ENCODE measurements around the gene RHCE.
"Not testable (repeated sequence)": the region's sequence is repeated elsewhere in the genome, so short reads cannot be mapped to it uniquely, and the experiment has no call there.

RHCE gene

DNA sequence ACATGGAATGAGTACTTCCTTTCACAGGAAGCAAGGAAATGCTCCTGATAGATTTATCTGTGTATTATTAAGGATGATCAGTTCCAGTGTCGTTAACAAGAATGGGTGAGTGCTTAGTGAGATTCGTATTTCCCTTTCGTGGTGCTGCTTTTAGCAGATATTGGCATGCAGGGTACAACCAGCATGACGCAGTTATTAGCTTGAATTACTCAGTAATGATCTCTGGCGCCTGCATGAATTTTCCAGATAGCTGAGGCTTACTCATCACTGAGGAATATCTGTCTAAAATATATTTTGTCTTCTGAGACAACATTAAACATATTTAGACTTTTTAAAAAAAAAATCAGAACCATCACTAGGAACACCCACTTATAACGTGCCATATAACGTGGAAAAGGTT is 48.9 kb downstream of the RHCE start:
- H3K36me3 ChIP-seq (ENCODE audit: control insufficient read depth in 2 of 2, insufficient read depth in 2 of 2, low read length in 2 of 2); H3K9ac ChIP-seq (ENCODE audit: low read depth in 1 of 2, low read length in 2 of 2); H3K27me3 ChIP-seq (ENCODE audit: control insufficient read depth in 2 of 2, insufficient read depth in 2 of 2, low read length in 2 of 2); H3K9me3 ChIP-seq (ENCODE audit: control insufficient read depth in 2 of 2, low read length in 2 of 2); H3K4me3 ChIP-seq (ENCODE audit: low read length in 2 of 2); H3K27ac ChIP-seq (ENCODE audit: low read depth in 2 of 2, low read length in 2 of 2); H3K4me1 ChIP-seq (ENCODE audit: control insufficient read depth in 2 of 2, insufficient read depth in 2 of 2, low read length in 2 of 2): not testable (repeated sequence)

DNA sequence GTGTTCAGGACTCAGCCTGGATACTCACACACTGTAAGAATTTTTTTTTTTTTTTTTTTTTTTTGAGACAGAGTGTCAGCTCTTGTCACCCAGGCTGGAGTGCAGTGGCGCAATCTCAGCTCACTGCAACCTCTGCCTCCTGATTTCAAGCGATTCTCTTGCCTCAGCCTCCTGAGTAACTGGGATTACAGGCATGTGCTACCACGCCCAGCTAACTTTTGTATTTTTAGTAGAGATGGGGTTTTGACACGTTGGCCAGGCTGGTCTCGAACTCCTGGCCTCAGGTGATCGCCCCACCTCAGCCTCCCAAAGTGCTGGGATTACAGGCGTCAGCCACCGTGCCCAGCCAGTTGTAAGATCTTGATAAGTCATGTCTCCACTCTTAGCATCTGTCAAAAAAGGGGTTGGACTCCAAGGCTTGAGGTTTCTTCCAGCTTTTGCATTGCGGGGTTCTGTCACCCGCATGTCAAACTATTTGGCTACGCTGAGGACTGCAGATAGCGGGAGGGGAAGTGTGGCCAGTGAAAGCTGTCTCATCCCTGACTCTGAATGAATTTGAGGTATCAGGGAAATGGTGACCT is 50.8 kb downstream of the RHCE start:
- not testable (repeated sequence) for H3K27ac ChIP-seq (ENCODE audit: low read depth in 2 of 2, low read length in 2 of 2); H3K9me3 ChIP-seq (ENCODE audit: control insufficient read depth in 2 of 2, low read length in 2 of 2); H3K36me3 ChIP-seq (ENCODE audit: control insufficient read depth in 2 of 2, insufficient read depth in 2 of 2, low read length in 2 of 2); H3K4me1 ChIP-seq (ENCODE audit: control insufficient read depth in 2 of 2, insufficient read depth in 2 of 2, low read length in 2 of 2); H3K27me3 ChIP-seq (ENCODE audit: control insufficient read depth in 2 of 2, insufficient read depth in 2 of 2, low read length in 2 of 2); H3K4me3 ChIP-seq (ENCODE audit: low read length in 2 of 2); H3K9ac ChIP-seq (ENCODE audit: low read depth in 1 of 2, low read length in 2 of 2)

DNA sequence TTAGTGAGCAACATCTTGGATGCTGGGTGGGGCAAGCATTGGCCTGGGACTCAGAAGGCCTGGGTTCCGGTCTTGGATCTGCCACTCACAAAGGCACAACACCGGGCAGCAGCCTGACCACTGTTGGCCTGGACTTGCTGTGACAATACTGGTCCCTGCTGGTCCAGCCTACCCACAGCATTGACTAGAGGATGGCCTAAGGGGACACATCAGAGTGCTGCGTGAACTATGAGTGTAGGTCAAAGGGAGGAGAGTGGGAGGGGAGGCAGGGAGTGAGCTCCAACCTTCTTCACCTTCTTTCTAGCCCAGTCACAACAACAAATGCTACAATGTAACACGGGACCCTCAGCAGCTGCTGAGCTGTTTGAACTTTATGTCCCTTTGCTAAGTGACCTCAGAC is 51.4 kb downstream of the RHCE start:
- H3K9ac ChIP-seq (ENCODE audit: low read depth in 1 of 2, low read length in 2 of 2): no peak overlapping the region
- no peaks in the 10 kb centered on the region for H3K36me3 ChIP-seq (ENCODE audit: control insufficient read depth in 2 of 2, insufficient read depth in 2 of 2, low read length in 2 of 2)
- no peaks in the 10 kb centered on the region for H3K27me3 ChIP-seq (ENCODE audit: control insufficient read depth in 2 of 2, insufficient read depth in 2 of 2, low read length in 2 of 2)
- no peak overlapping the region for H3K27ac ChIP-seq (ENCODE audit: low read depth in 2 of 2, low read length in 2 of 2)
- H3K4me3 ChIP-seq (ENCODE audit: low read length in 2 of 2): no peak overlapping the region
- H3K9me3 ChIP-seq (ENCODE audit: control insufficient read depth in 2 of 2, low read length in 2 of 2): no peaks in the 10 kb centered on the region
- H3K4me1 ChIP-seq (ENCODE audit: control insufficient read depth in 2 of 2, insufficient read depth in 2 of 2, low read length in 2 of 2): no peaks in the 10 kb centered on the region

DNA sequence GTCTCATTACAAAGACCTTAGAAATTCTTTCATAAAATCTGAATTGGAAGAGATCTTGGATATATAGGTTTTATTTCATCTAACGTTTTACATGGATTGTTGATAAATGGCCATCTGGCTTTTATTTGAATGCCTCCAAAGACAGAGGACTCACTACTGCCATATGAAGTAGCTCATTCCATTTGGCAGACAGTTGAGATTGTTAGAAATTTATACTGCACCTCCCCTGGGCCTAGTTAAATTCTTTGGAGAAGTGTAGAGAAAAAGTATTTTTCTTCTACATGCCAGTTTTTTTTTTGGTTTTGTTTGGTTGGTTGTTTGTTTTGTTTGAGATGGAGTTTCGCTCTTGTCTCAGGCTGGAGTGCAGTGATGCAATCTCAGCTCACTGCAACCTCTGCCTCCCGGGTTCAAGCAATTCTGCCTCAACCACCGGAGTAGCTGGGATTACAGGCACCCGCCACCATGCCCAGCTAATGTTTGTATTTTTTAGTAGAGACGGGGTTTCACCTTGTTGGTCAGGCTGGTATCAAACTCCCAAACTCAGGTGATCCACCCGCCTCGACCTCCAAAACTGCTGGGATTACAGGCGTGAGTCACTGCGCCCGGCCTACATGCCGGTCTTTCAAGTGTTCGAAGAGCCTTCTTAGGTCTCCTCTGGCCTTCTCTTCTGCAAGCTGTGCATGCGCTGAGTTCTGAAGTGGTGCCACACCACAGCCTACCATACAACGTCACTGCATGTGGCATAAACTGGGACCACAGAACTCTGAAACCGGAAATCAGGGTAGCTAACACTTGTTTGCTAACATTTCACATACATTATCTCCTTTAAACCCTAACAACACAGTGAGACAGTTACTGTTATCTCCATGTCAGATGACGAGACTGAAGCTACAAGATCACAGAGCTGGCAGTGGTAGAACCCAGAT is 57.7 kb downstream of the RHCE start:
- not testable (repeated sequence) for H3K4me1 ChIP-seq (ENCODE audit: control insufficient read depth in 2 of 2, insufficient read depth in 2 of 2, low read length in 2 of 2); H3K9ac ChIP-seq (ENCODE audit: low read depth in 1 of 2, low read length in 2 of 2); H3K27ac ChIP-seq (ENCODE audit: low read depth in 2 of 2, low read length in 2 of 2); H3K27me3 ChIP-seq (ENCODE audit: control insufficient read depth in 2 of 2, insufficient read depth in 2 of 2, low read length in 2 of 2); H3K4me3 ChIP-seq (ENCODE audit: low read length in 2 of 2); H3K9me3 ChIP-seq (ENCODE audit: control insufficient read depth in 2 of 2, low read length in 2 of 2)
- H3K36me3 ChIP-seq (ENCODE audit: control insufficient read depth in 2 of 2, insufficient read depth in 2 of 2, low read length in 2 of 2): peaks cover 18 to 19% of the 10 kb centered on the region in 2 donors

DNA sequence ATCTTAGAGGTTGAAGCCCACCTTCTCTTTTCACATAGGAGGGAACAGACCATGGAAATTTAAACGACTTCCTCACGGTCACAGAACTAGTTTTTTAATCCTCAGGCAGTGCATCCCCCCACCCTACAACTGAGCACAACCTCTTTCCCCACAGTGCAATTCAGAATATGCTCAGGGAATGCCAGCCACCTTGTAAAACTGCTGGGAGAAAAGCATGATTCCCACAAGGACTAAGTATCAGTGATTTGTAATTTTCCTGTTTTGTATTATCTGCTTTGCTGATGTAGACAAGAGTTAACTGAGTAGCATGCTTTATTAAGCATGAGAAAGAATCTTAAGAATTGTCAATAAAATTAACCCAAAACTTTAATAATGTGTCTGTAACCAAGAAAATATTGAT is 58.7 kb downstream of the RHCE start:
- Histone ChIP-seq H3K9ac (ENCODE audit: low read depth in 1 of 2, low read length in 2 of 2) (no peak overlapping the region), H3K36me3 (ENCODE audit: control insufficient read depth in 2 of 2, insufficient read depth in 2 of 2, low read length in 2 of 2) (peaks cover 24 to 25% of the 10 kb centered on the region in 2 donors), H3K27ac (ENCODE audit: low read depth in 2 of 2, low read length in 2 of 2) (no peak overlapping the region), H3K27me3 (ENCODE audit: control insufficient read depth in 2 of 2, insufficient read depth in 2 of 2, low read length in 2 of 2) (no peaks in the 10 kb centered on the region), H3K4me3 (ENCODE audit: low read length in 2 of 2) (no peak overlapping the region), H3K9me3 (ENCODE audit: control insufficient read depth in 2 of 2, low read length in 2 of 2) (no peaks in the 10 kb centered on the region), H3K4me1 (ENCODE audit: control insufficient read depth in 2 of 2, insufficient read depth in 2 of 2, low read length in 2 of 2) (no peaks in the 10 kb centered on the region)

DNA sequence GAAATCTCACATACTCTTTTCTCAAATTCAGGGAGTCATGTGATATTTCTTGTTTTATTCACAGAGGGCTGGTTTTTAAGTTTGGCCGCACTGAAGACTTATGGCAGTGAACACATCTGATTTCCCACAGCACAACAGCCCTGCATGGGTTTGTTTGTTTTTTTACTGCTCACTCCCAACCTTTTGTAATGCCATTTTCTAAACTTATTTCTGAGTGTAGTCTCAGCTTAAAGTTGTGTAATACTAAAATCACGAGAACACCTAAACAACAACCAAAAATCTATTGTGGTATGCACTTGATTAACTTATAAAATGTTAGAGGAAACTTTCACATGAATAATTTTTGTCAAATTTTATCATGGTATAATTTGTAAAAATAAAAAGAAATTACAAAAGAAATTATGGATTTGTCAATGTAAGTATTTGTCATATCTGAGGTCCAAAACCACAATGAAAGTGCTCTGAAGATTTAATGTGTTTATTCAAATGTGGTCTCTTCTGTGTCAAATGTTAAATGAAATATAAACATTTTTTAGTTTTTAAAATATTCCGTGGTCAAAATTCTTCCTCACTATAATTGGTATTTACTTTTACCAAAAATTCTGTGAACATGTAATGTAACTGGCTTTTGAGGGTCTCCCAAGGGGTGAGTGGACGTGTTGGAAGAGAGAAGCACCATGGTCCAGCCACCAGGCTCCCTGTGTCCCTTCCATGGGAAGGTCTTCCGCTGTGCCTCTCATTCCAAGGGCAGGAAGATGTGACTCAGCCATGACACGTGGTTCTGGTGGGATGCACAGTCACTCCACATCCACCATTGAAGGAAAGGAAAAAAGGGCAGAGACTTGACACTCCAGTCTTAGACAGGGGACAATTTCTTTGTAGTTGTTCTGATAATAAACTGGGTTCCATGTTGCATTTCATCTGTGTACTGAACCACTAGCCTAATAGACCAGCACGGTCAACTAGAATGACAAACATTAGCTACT is 59.7 kb downstream of the RHCE start:
- H3K9me3 ChIP-seq (ENCODE audit: control insufficient read depth in 2 of 2, low read length in 2 of 2): no peaks in the 10 kb centered on the region
- H3K27me3 ChIP-seq (ENCODE audit: control insufficient read depth in 2 of 2, insufficient read depth in 2 of 2, low read length in 2 of 2): no peaks in the 10 kb centered on the region
- peaks cover 28 to 29% of the 10 kb centered on the region in 2 donors for H3K36me3 ChIP-seq (ENCODE audit: control insufficient read depth in 2 of 2, insufficient read depth in 2 of 2, low read length in 2 of 2)
- H3K4me3 ChIP-seq (ENCODE audit: low read length in 2 of 2): no peak overlapping the region
- H3K27ac ChIP-seq (ENCODE audit: low read depth in 2 of 2, low read length in 2 of 2): no peak overlapping the region
- no peaks in the 10 kb centered on the region for H3K4me1 ChIP-seq (ENCODE audit: control insufficient read depth in 2 of 2, insufficient read depth in 2 of 2, low read length in 2 of 2)
- no peak overlapping the region for H3K9ac ChIP-seq (ENCODE audit: low read depth in 1 of 2, low read length in 2 of 2)

DNA sequence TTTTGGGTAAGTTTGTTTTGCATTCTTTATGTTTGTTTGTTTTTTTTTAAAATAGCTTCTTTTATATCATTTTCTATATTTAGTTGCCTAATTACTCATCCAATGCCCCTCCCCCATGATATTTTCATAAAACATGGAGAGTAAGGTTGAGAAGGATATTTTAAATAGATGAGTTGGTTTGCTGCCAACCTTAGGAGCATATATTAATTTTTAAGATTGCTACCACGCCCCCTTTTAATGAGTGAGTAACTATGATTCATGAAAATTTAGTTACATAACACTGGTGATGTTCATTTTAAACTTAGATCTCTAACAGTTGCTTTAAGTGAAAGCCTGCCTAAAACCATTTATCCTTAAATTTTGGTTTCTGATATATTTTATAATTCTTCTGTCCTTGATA is 63.8 kb downstream of the RHCE start:
- Histone ChIP-seq H3K36me3 (ENCODE audit: control insufficient read depth in 2 of 2, insufficient read depth in 2 of 2, low read length in 2 of 2) (peaks cover 45 to 57% of the 10 kb centered on the region in 2 donors), H3K9me3 (ENCODE audit: control insufficient read depth in 2 of 2, low read length in 2 of 2) (no peaks in the 10 kb centered on the region)

DNA sequence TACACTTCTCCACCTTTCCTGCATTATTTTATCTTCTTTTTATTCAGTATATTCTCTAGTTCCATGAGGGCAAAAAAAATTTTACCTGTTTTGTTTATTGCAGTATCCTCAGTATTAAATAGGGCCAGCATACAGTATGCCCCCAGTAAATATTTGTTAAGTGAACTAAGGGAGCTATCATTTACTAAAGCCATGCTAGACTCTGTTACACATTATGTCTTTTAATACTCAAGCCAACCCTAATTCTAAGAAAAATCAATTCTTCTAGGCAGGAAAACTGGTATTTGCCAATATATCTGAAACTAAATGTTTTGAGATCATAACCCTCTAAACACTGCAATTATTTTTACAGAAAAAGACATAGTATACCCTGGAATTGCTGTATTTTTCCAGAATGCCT is 64.2 kb downstream of the RHCE start:
- Histone ChIP-seq H3K9ac (ENCODE audit: low read depth in 1 of 2, low read length in 2 of 2) (no peak overlapping the region), H3K27me3 (ENCODE audit: control insufficient read depth in 2 of 2, insufficient read depth in 2 of 2, low read length in 2 of 2) (no peaks in the 10 kb centered on the region), H3K4me3 (ENCODE audit: low read length in 2 of 2) (no peak overlapping the region), H3K9me3 (ENCODE audit: control insufficient read depth in 2 of 2, low read length in 2 of 2) (no peaks in the 10 kb centered on the region), H3K36me3 (ENCODE audit: control insufficient read depth in 2 of 2, insufficient read depth in 2 of 2, low read length in 2 of 2) (peaks cover 43 to 55% of the 10 kb centered on the region in 2 donors), H3K4me1 (ENCODE audit: control insufficient read depth in 2 of 2, insufficient read depth in 2 of 2, low read length in 2 of 2) (no peaks in the 10 kb centered on the region), H3K27ac (ENCODE audit: low read depth in 2 of 2, low read length in 2 of 2) (no peak overlapping the region)

More for the DNA sequence above, 63.8 kb downstream of the RHCE start:
- no peak overlapping the region for H3K27ac ChIP-seq (ENCODE audit: low read depth in 2 of 2, low read length in 2 of 2)
- H3K4me1 ChIP-seq (ENCODE audit: control insufficient read depth in 2 of 2, insufficient read depth in 2 of 2, low read length in 2 of 2): no peaks in the 10 kb centered on the region
- H3K4me3 ChIP-seq (ENCODE audit: low read length in 2 of 2): no peak overlapping the region
- H3K27me3 ChIP-seq (ENCODE audit: control insufficient read depth in 2 of 2, insufficient read depth in 2 of 2, low read length in 2 of 2): no peaks in the 10 kb centered on the region
- H3K9ac ChIP-seq (ENCODE audit: low read depth in 1 of 2, low read length in 2 of 2): no peak overlapping the region

DNA sequence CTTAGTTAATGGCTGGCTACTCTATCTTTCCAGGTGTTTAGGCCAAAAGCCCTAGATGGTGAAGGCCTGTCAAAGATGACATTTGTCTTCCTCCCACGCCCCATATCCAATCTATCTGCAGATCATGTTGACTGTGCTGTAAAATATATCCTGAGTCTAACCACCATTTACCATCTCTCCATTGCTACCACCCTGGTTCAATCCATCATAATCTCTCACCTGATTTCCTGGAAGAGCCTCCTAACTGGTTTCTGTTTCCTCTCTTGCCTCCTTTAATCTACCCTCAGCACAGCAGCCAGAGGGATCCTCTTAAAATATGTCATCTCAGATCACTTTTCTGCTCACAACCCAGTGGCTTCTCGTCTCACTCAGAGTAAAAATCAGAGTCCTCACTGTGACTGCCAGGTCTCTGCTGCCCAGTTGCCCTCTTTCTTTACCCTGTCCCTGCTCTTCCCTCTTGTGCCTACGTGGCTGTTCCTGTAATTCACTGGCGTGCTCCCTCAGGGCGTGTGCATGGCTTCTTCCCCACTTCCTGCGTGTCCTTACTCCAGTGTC is 64.7 kb downstream of the RHCE start:
- no peak overlapping the region for H3K9ac ChIP-seq (ENCODE audit: low read depth in 1 of 2, low read length in 2 of 2)
- no peak overlapping the region for H3K4me3 ChIP-seq (ENCODE audit: low read length in 2 of 2)
- no peaks in the 10 kb centered on the region for H3K27me3 ChIP-seq (ENCODE audit: control insufficient read depth in 2 of 2, insufficient read depth in 2 of 2, low read length in 2 of 2)
- H3K27ac ChIP-seq (ENCODE audit: low read depth in 2 of 2, low read length in 2 of 2): no peak overlapping the region
- no peaks in the 10 kb centered on the region for H3K9me3 ChIP-seq (ENCODE audit: control insufficient read depth in 2 of 2, low read length in 2 of 2)
- H3K4me1 ChIP-seq (ENCODE audit: control insufficient read depth in 2 of 2, insufficient read depth in 2 of 2, low read length in 2 of 2): no peaks in the 10 kb centered on the region
- peaks cover 40 to 52% of the 10 kb centered on the region in 2 donors for H3K36me3 ChIP-seq (ENCODE audit: control insufficient read depth in 2 of 2, insufficient read depth in 2 of 2, low read length in 2 of 2)

All from mucosa of rectum (tissue), 2 donors.